Bronchial epithelial cell (primary cell): ENCODE measurements around the gene NPNT. TPM values are rescaled to one million over a fixed set of nuclear protein-coding genes. Genes with fewer than 3 reads are reported as not detected.

ENCODE experiments used
- DNase-seq: peaks from one replicate; pipeline ENCODE4 v3.0.0-alpha.2; 2010; ENCODE audit warnings: low read depth
- FAIRE-seq: peaks from 2 replicates; lab custom pipeline; 2011; peaks lifted over from hg19 to GRCh38; lab: Jason Lieb, UNC
- H3K27me3 ChIP-seq: 2 replicates; pipeline ENCODE4 v1.5.1; 2011; ENCODE audit warnings: low read length; ENCODE audit not compliant: control insufficient read depth, insufficient read depth
- H3K36me3 ChIP-seq: 2 replicates; pipeline ENCODE4 v1.5.1; 2011; ENCODE audit warnings: low read length; ENCODE audit not compliant: control insufficient read depth, insufficient read depth
- H3K4me3 ChIP-seq: 2 replicates; pipeline ENCODE4 v1.5.1; 2011; ENCODE audit warnings: mild to moderate bottlenecking, low read depth, low read length, control low read depth
- total RNA-seq: library from RNA; depleted of rRNA; stranded (reverse); fragments of >200 nt; gene quantifications from 2 replicates; pipeline ENCODE4 v1.2.1, GENCODE V29; 2014
- TF ChIP-seq, protein P1 (sequence below): IDR thresholded peaks from 2 replicates; pipeline ENCODE4 v1.5.1; 2011; ENCODE audit warnings: mild to moderate bottlenecking, moderate library complexity, low read length, control low read depth, inconsistent platforms; ENCODE audit not compliant: insufficient read depth, severe bottlenecking

NPNT gene
- total RNA-seq, 1 donor from 2014 or later: 1.1 TPM

DNA sequence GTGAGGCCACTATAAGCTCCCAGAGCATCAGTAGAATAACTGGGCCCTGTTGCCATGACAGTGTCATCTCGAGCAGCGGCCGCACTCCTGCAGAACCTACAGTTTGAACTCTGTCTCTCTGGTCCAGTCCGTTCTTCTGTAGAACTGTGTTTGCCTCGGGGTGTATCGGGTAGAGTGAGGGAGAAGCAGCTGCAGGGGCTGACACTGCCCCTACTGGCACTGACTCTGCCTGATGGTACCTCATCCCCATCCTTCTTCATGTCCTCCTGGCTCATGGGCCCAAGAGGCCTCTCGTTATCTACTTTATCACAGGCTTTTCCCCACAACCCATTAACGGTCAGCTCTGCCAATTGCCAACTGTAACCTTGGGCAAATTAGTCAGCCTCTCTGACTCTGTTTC lies 96.5 kb downstream of the NPNT start:
- Histone ChIP-seq H3K27me3 (no peaks in the 10 kb centered on the region), H3K36me3 (no peaks in the 10 kb centered on the region), H3K4me3 (no peak overlapping the region)
- FAIRE-seq (no peak), DNase-seq (no peak)
- TF ChIP-seq, protein P1, sequence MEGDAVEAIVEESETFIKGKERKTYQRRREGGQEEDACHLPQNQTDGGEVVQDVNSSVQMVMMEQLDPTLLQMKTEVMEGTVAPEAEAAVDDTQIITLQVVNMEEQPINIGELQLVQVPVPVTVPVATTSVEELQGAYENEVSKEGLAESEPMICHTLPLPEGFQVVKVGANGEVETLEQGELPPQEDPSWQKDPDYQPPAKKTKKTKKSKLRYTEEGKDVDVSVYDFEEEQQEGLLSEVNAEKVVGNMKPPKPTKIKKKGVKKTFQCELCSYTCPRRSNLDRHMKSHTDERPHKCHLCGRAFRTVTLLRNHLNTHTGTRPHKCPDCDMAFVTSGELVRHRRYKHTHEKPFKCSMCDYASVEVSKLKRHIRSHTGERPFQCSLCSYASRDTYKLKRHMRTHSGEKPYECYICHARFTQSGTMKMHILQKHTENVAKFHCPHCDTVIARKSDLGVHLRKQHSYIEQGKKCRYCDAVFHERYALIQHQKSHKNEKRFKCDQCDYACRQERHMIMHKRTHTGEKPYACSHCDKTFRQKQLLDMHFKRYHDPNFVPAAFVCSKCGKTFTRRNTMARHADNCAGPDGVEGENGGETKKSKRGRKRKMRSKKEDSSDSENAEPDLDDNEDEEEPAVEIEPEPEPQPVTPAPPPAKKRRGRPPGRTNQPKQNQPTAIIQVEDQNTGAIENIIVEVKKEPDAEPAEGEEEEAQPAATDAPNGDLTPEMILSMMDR: no peak

DNA sequence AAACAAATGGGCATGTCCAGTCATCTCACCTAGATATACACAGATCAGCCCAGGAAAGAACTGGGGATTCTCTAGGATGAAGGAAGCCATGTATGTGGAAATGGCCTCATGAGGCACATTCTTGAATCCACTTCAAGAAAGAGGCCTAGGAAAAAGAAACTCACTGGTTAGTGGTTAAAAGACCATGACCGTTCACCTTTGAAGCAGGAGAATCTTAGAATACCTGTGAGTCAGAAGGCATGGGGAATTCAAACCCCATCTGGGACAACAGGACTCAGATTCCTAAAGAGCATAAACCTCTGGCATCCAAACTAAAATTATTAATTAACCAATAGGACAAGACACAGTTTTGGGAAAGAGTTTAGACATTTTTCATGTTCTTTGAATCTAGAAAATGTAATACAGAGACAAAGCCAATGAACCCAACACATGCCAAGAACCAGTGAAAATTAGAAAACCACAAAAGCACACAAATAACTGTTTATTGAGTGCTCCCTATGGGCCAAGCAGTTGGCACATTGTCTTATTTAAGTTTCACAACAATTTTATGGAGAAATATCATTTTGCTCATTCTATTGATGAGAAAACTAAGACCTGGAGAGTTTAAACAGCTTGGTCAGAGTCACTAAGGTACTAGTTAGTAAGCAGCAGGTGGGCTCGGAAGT lies 97.5 kb downstream of the NPNT start:
- Histone ChIP-seq H3K36me3 (no peaks in the 10 kb centered on the region), H3K4me3 (no peak overlapping the region), H3K27me3 (no peaks in the 10 kb centered on the region)
- DNase-seq (peak; percentile 62), FAIRE-seq (no peak)
- TF ChIP-seq, protein P1: no peak

DNA sequence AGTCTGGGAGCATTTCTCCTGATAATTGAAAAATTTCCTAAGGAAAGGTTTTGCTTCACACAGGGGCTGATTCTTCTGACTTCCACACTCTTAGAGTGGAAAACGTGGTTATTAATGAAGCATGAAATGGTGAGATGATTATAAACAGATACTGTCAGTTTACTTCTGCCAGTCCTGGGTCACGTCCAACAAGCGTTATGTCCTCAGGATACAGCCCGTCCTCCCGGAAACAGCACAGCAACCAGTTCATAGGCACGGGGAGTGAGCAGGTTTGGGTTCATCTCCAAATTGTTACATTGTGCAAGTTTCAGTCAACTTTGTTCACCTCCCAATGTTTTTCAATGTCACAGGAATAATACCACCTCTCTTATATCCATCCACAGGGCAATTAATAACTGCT lies 98.8 kb downstream of the NPNT start:
- Histone ChIP-seq H3K4me3 (no peak overlapping the region), H3K36me3 (no peaks in the 10 kb centered on the region), H3K27me3 (no peaks in the 10 kb centered on the region)
- FAIRE-seq (no peak), DNase-seq (no peak)
- TF ChIP-seq, protein P1: no peak

DNA sequence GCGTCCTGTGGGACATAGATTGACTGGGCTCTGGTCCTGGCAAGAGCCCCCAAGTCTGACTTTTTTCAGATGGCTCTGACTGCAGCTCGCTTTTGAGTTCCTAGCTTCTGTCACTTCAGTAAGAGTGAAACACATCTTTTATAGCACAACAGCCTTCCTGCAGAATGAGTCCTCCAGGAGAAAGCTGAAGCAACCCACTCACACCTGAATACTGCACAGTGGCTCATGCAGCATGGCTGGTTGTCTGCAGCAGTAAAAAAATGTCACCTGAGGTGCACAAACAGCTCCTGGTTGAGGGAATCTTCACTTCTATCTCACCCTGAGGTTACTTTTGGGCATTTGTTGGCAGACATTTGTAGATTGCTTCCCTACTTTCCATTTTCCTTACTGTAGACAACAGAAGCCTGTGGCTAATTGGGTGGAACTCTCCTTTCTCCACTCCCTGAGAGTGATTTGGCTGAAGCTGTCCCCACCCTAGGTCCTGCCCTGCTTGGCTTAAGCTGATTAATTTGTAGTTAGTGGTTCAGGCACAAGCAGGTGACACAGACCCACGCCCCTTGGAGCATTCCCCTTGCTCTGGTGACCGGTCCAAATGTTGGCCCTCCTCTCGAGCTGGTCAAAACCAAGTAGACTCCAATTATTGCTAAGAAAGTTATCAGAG lies 99.7 kb downstream of the NPNT start:
- DNase-seq: no peak
- Histone ChIP-seq H3K36me3 (no peaks in the 10 kb centered on the region), H3K4me3 (no peak overlapping the region), H3K27me3 (no peaks in the 10 kb centered on the region)
- FAIRE-seq: no peak
- TF ChIP-seq, protein P1: no peak

DNA sequence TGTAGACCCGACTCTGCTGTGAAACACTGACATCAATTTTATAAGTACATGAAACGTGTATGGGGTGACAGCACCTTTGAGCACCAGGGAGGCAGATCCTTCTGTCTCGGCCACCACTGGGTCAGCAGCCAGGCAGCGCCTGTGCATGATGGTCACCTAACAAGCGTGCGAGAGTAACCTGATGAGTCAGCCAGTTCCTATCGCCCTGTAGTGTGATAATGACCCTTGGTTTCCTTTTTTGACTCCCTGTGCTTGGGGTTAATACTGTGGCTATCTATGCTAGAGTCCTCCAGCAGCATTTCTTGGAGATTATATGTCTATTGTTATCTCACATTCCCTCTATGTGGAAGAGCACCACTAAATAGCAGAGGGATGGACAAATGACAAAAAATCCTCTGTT lies 101.6 kb downstream of the NPNT start:
- no peak for DNase-seq
- Histone ChIP-seq H3K36me3 (no peaks in the 10 kb centered on the region), H3K4me3 (no peak overlapping the region), H3K27me3 (no peaks in the 10 kb centered on the region)
- TF ChIP-seq, protein P1: no peak
- no peak for FAIRE-seq
